GM18951 (cell line): ENCODE results near the gene FAM24A.

Source experiments
- POLR2A ChIP-seq: IDR thresholded peaks from 4 replicates; pipeline ENCODE4 v1.6.1; 2011; ENCODE audit warnings: mild to moderate bottlenecking; ENCODE audit not compliant: insufficient read length, insufficient read depth; ENCODE audit errors: extremely low read depth
- in situ Hi-C: fragments of 300-500 bp; cut with MboI; formaldehyde crosslinking; loops from one replicate; pipeline ENCODE4 v1.12.0; 2022; ENCODE audit warnings: low sequenced_read_pairs, mixed read lengths, inconsistent platforms; ENCODE audit not compliant: unreplicated experiment

The FAM24A gene

GRCh38 chr10:122949296-122949695 is 38.9 kb downstream of the FAM24A start:
- no peak for TF ChIP-seq POLR2A
- in situ Hi-C loops: no loop called here

- in situ Hi-C loops: no loop called here
- TF ChIP-seq POLR2A: peak; percentile 74
Observed at GRCh38 chr10:122953902-122954730, 43.7 kb downstream of the FAM24A start, which contains the start of gene C10orf88. Gene C10orf88 (minus strand): TSS chr10:122954227. CDS start chr10:122954178, 49 bp downstream.

GRCh38 chr10:122954731-122955050 is 44.3 kb downstream of the FAM24A start:
- in situ Hi-C loops: no loop called here
- TF ChIP-seq POLR2A: no peak

- no peak for TF ChIP-seq POLR2A
- in situ Hi-C loops: no loop called here
Observed at GRCh38 chr10:122955892-122956291, 45.5 kb downstream of the FAM24A start.

- no peak for TF ChIP-seq POLR2A
- in situ Hi-C loops: no loop called here
Observed at GRCh38 chr10:122957474-122957873, 47.1 kb downstream of the FAM24A start.

- no peak for TF ChIP-seq POLR2A
Observed at GRCh38 chr10:122962405-122962804, 52.0 kb downstream of the FAM24A start.

More at GRCh38 chr10:122962405-122962804, 52.0 kb downstream of the FAM24A start:
- in situ Hi-C loops: no loop called here
